ENCODE measurements around the gene TDRD12.
"Not testable (repeated sequence)": the region's sequence is repeated elsewhere in the genome, so short reads cannot be mapped to it uniquely, and the experiment has no call there.

The TDRD12 gene

GRCh38 chr19:32866564-32867265, 147.1 kb downstream of the TDRD12 start:
- DNase-seq (ENCODE audit: low spot score), result no peak

- not testable (repeated sequence) for DNase-seq (ENCODE audit: low spot score)
Observed at GRCh38 chr19:32867436-32867835, 147.9 kb downstream of the TDRD12 start.

GRCh38 chr19:32868206-32868950, 148.8 kb downstream of the TDRD12 start:
- no peak for DNase-seq (ENCODE audit: low spot score)

GRCh38 chr19:32869369-32869965, 149.9 kb downstream of the TDRD12 start, which contains the start of gene SLC7A9:
Gene SLC7A9, minus strand, starts transcription at chr19:32869767. Its CDS starts 1,233 bp downstream, at chr19:32868534.
- DNase-seq (ENCODE audit: low spot score), result no peak

GRCh38 chr19:32869966-32870573, 150.5 kb downstream of the TDRD12 start:
- DNase-seq (ENCODE audit: low spot score), result no peak

- DNase-seq (ENCODE audit: low spot score), result no peak
Observed at GRCh38 chr19:32870981-32871451, 151.4 kb downstream of the TDRD12 start.

GRCh38 chr19:32872391-32872790, 152.8 kb downstream of the TDRD12 start:
- DNase-seq (ENCODE audit: low spot score), result no peak

- DNase-seq (ENCODE audit: low spot score), result no peak
Observed at GRCh38 chr19:32873247-32873959, 153.8 kb downstream of the TDRD12 start.

- no peak for DNase-seq (ENCODE audit: low spot score)
Observed at GRCh38 chr19:32874605-32875004, 155.0 kb downstream of the TDRD12 start.

- no peak for DNase-seq (ENCODE audit: low spot score)
Observed at GRCh38 chr19:32875428-32875827, 155.9 kb downstream of the TDRD12 start.

GRCh38 chr19:32876236-32876918, 156.8 kb downstream of the TDRD12 start:
- no peak for DNase-seq (ENCODE audit: low spot score)

GRCh38 chr19:32876919-32877285, 157.3 kb downstream of the TDRD12 start:
- no peak for DNase-seq (ENCODE audit: low spot score)
